ENCODE measurements around the gene FHOD3. TPM values are rescaled to one million over a fixed set of nuclear protein-coding genes. Genes with fewer than 3 reads are reported as not detected.
A peak's percentile ranks its signal among the peaks of the same experiment; 100 is the strongest.
"Not testable (repeated sequence)": the region's sequence is repeated elsewhere in the genome, so short reads cannot be mapped to it uniquely, and the experiment has no call there.

The FHOD3 gene
- total RNA-seq, 1 donor from 2014 or later, result 8.9 TPM

- Mint-ChIP-seq H3K9me3 (ENCODE audit: low read depth) (no peaks in the 10 kb centered on the region), H3K4me3 (ENCODE audit: unreplicated experiment) (no peak overlapping the region), H3K36me3 (ENCODE audit: low read depth) (peaks cover 1% of the 10 kb centered on the region), H3K27me3 (ENCODE audit: low read depth) (no peaks in the 10 kb centered on the region), H3K4me1 (ENCODE audit: low read depth) (no peaks in the 10 kb centered on the region), H3K27ac (ENCODE audit: unreplicated experiment) (no peak overlapping the region)
- TF ChIP-seq CTCF (IDR thresholded peaks at IDR 0.05), result no peak
- no peak for DNase-seq (ENCODE audit: low spot score)
These were observed 464.6 kb downstream of the FHOD3 start for GRCh38 chr18:36762074-36762473.

GRCh38 chr18:36762965-36763364 is 465.5 kb downstream of the FHOD3 start:
- H3K27me3 Mint-ChIP-seq (ENCODE audit: low read depth); H3K36me3 Mint-ChIP-seq (ENCODE audit: low read depth); H3K4me3 Mint-ChIP-seq (ENCODE audit: unreplicated experiment); DNase-seq (ENCODE audit: low spot score); H3K27ac Mint-ChIP-seq (ENCODE audit: unreplicated experiment); H3K4me1 Mint-ChIP-seq (ENCODE audit: low read depth); H3K9me3 Mint-ChIP-seq (ENCODE audit: low read depth): not testable (repeated sequence)

GRCh38 chr18:36766836-36767235 is 469.3 kb downstream of the FHOD3 start:
- Mint-ChIP-seq H3K4me1 (ENCODE audit: low read depth) (no peaks in the 10 kb centered on the region), H3K27ac (ENCODE audit: unreplicated experiment) (no peak overlapping the region), H3K36me3 (ENCODE audit: low read depth) (peaks cover 3% of the 10 kb centered on the region), H3K4me3 (ENCODE audit: unreplicated experiment) (no peak overlapping the region), H3K9me3 (ENCODE audit: low read depth) (no peaks in the 10 kb centered on the region), H3K27me3 (ENCODE audit: low read depth) (no peaks in the 10 kb centered on the region)
- TF ChIP-seq CTCF (IDR thresholded peaks at IDR 0.05), result no peak
- DNase-seq (ENCODE audit: low spot score), result no peak

GRCh38 chr18:36769172-36769571 is 471.7 kb downstream of the FHOD3 start:
- no peak for TF ChIP-seq CTCF (IDR thresholded peaks at IDR 0.05)
- no peaks in the 10 kb centered on the region for H3K4me1 Mint-ChIP-seq (ENCODE audit: low read depth)
- no peaks in the 10 kb centered on the region for H3K9me3 Mint-ChIP-seq (ENCODE audit: low read depth)
- H3K4me3 Mint-ChIP-seq (ENCODE audit: unreplicated experiment), result no peak overlapping the region
- H3K27me3 Mint-ChIP-seq (ENCODE audit: low read depth), result no peaks in the 10 kb centered on the region
- H3K36me3 Mint-ChIP-seq (ENCODE audit: low read depth), result peaks cover 2% of the 10 kb centered on the region
- no peak overlapping the region for H3K27ac Mint-ChIP-seq (ENCODE audit: unreplicated experiment)
- DNase-seq (ENCODE audit: low spot score), result no peak

- TF ChIP-seq CTCF (IDR thresholded peaks at IDR 0.05), result peak; percentile 48
- no peaks in the 10 kb centered on the region for H3K27me3 Mint-ChIP-seq (ENCODE audit: low read depth)
- DNase-seq (ENCODE audit: low spot score), result no peak
- H3K9me3 Mint-ChIP-seq (ENCODE audit: low read depth), result no peaks in the 10 kb centered on the region
- H3K4me1 Mint-ChIP-seq (ENCODE audit: low read depth), result no peaks in the 10 kb centered on the region
- H3K4me3 Mint-ChIP-seq (ENCODE audit: unreplicated experiment), result no peak overlapping the region
- no peak overlapping the region for H3K27ac Mint-ChIP-seq (ENCODE audit: unreplicated experiment)
- peaks cover 2% of the 10 kb centered on the region for H3K36me3 Mint-ChIP-seq (ENCODE audit: low read depth)
These were observed 472.2 kb downstream of the FHOD3 start for GRCh38 chr18:36769611-36770314.

GRCh38 chr18:36770315-36770946 is 472.9 kb downstream of the FHOD3 start:
- no peak overlapping the region for H3K27ac Mint-ChIP-seq (ENCODE audit: unreplicated experiment)
- no peaks in the 10 kb centered on the region for H3K4me1 Mint-ChIP-seq (ENCODE audit: low read depth)
- no peaks in the 10 kb centered on the region for H3K27me3 Mint-ChIP-seq (ENCODE audit: low read depth)
- no peak for DNase-seq (ENCODE audit: low spot score)
- no peaks in the 10 kb centered on the region for H3K9me3 Mint-ChIP-seq (ENCODE audit: low read depth)
- no peak for TF ChIP-seq CTCF (IDR thresholded peaks at IDR 0.05)
- no peak overlapping the region for H3K4me3 Mint-ChIP-seq (ENCODE audit: unreplicated experiment)
- H3K36me3 Mint-ChIP-seq (ENCODE audit: low read depth), result peaks cover 2% of the 10 kb centered on the region

All from chondrocyte (in vitro differentiated cells).